Transverse colon (tissue), 4 donors: Measurements from ENCODE around the gene DNMBP.
A peak's percentile ranks its signal among the peaks of the same experiment; 100 is the strongest.

Experiments
- POLR2AphosphoS5 ChIP-seq, 3 donors: sonication (generic); formaldehyde crosslinking; IDR thresholded peaks; one replicate each; pipeline ENCODE4 v1.6.1; 2016; ENCODE audit warnings: antibody characterized with exemption in 3 of 3
- TF ChIP-seq, protein P1 (sequence below), 5 experiments: fragments of 200-600 bp in 3 of 5; fragments of 450-650 bp in 2 of 5; sonication (generic) in 3 of 5; IDR thresholded peaks; 1 replicate in 2 of 5; 2 replicates in 3 of 5; pipeline ENCODE4 v1.5.1; 2016 to 2017; ENCODE audit warnings: antibody characterized with exemption in 5 of 5, inconsistent platforms in 3 of 5, mild to moderate bottlenecking in 2 of 5, moderate library complexity in 1 of 5

DNA sequence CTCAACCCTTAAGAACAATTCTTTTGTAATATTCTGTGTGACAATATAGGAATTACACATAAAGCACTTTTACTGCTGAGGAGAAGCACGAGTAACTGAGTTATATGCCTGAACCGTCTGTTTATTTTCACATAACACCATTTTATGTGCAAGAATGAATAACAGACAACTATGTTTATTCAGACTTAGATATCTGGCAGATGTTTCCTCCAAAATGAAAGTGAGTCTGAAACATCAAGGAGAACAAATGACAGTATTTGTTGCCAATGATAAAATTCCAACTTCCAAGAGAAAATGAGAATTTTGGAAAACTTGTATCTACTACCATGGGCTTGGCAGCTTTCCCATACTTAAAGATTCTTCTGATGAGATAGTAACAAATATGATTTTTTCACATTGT lies 51.4 kb downstream of the DNMBP start:
- TF ChIP-seq, protein P1, sequence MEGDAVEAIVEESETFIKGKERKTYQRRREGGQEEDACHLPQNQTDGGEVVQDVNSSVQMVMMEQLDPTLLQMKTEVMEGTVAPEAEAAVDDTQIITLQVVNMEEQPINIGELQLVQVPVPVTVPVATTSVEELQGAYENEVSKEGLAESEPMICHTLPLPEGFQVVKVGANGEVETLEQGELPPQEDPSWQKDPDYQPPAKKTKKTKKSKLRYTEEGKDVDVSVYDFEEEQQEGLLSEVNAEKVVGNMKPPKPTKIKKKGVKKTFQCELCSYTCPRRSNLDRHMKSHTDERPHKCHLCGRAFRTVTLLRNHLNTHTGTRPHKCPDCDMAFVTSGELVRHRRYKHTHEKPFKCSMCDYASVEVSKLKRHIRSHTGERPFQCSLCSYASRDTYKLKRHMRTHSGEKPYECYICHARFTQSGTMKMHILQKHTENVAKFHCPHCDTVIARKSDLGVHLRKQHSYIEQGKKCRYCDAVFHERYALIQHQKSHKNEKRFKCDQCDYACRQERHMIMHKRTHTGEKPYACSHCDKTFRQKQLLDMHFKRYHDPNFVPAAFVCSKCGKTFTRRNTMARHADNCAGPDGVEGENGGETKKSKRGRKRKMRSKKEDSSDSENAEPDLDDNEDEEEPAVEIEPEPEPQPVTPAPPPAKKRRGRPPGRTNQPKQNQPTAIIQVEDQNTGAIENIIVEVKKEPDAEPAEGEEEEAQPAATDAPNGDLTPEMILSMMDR (IDR thresholded peaks at IDR 0.05) = no peak
- TF ChIP-seq POLR2AphosphoS5 (IDR thresholded peaks at IDR 0.05) = peak in 2 of 3 donors; percentile 12 to 16
